GM18951 (cell line): Measurements from ENCODE around the gene KMT2D.

Source experiments
- POLR2A ChIP-seq: IDR thresholded peaks from 4 replicates; pipeline ENCODE4 v1.6.1; 2011; ENCODE audit warnings: mild to moderate bottlenecking; ENCODE audit not compliant: insufficient read length, insufficient read depth; ENCODE audit errors: extremely low read depth
- in situ Hi-C: fragments of 300-500 bp; cut with MboI; formaldehyde crosslinking; loops from one replicate; pipeline ENCODE4 v1.12.0; 2022; ENCODE audit warnings: low sequenced_read_pairs, mixed read lengths, inconsistent platforms; ENCODE audit not compliant: unreplicated experiment

Gene KMT2D

GRCh38 chr12:49092816-49093406, 32.3 kb upstream of the KMT2D start:
- TF ChIP-seq POLR2A, result no peak
- in situ Hi-C loops, result no loop called here

GRCh38 chr12:49092086-49092815, 31.7 kb upstream of the KMT2D start:
- in situ Hi-C loops, result no loop called here
- TF ChIP-seq POLR2A, result no peak

GRCh38 chr12:49091836-49092085, 31.2 kb upstream of the KMT2D start:
- TF ChIP-seq POLR2A, result no peak
- in situ Hi-C loops, result no loop called here

- in situ Hi-C loops, result no loop called here
- TF ChIP-seq POLR2A, result no peak
Observed at GRCh38 chr12:49091056-49091835, 30.7 kb upstream of the KMT2D start.

GRCh38 chr12:49089821-49090773, 29.5 kb upstream of the KMT2D start:
- in situ Hi-C loops, result loop anchor here (10.0 kb wide), 1 partner anchor 145 kb away; no protein-coding TSS in a partner anchor

GRCh38 chr12:49088932-49089330, 28.3 kb upstream of the KMT2D start:
- TF ChIP-seq POLR2A, result no peak
- in situ Hi-C loops, result loop anchor here (10.0 kb wide), 1 partner anchor 146 kb away; no protein-coding TSS in a partner anchor

More at GRCh38 chr12:49089821-49090773, 29.5 kb upstream of the KMT2D start:
- TF ChIP-seq POLR2A, result no peak

- in situ Hi-C loops, result loop anchor here (10.0 kb wide), 1 partner anchor 146 kb away; no protein-coding TSS in a partner anchor
- TF ChIP-seq POLR2A, result no peak
Observed at GRCh38 chr12:49088150-49088931, 27.7 kb upstream of the KMT2D start.

- in situ Hi-C loops, result loop anchor here (10.0 kb wide), 1 partner anchor 149 kb away; no protein-coding TSS in a partner anchor
- no peak for TF ChIP-seq POLR2A
Observed at GRCh38 chr12:49086116-49086515, 25.5 kb upstream of the KMT2D start.

- TF ChIP-seq POLR2A, result no peak
- in situ Hi-C loops, result loop anchor here (10.0 kb wide), 1 partner anchor 150 kb away; no protein-coding TSS in a partner anchor
Observed at GRCh38 chr12:49084438-49084837, 23.8 kb upstream of the KMT2D start.

GRCh38 chr12:49079793-49080192, 19.2 kb upstream of the KMT2D start:
- TF ChIP-seq POLR2A, result no peak
- in situ Hi-C loops, result loop anchor here (10.0 kb wide), 1 partner anchor 155 kb away; no protein-coding TSS in a partner anchor

- no peak for TF ChIP-seq POLR2A
- in situ Hi-C loops, result no loop called here
Observed at GRCh38 chr12:49070971-49071370, 10.4 kb upstream of the KMT2D start.
